HFF-Myc (cell line): ENCODE data around the gene TET3.

Source experiments
- DNase-seq: peaks from one replicate; pipeline ENCODE4 v3.0.0-alpha.2; 2011; ENCODE audit warnings: low read depth; ENCODE audit errors: extremely low read depth
- H3K4me3 ChIP-seq: replicated peaks from 2 replicates; pipeline ENCODE4 v1.5.1; 2011; ENCODE audit warnings: low read depth, mild to moderate bottlenecking, control low read depth, low read length
- TF ChIP-seq, protein P1 (sequence below): IDR thresholded peaks from 2 replicates; pipeline ENCODE4 v1.5.1; 2012; ENCODE audit warnings: mild to moderate bottlenecking, low read depth, low read length, control low read depth; ENCODE audit errors: missing control alignments

TET3 gene

DNA sequence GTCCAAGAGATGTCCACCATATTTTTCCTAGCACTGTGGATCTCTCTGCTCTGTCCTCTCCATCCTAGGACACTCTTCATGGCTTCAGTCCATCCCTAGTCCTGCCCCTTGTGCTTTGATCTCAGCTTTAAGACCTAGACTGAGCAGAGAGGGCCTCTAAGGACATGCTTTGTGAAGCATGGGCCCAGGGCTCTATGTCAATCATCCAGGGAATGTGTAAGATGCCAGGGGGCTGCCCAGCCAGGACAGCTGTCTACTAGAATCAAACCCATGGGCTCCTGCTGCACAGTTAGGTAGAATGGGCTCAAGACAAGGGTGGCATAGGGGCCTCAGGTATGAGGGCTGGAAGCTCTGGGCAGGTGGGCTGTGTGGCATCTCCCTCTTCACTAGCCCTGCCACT lies 24.9 kb downstream of the TET3 start:
- H3K4me3 ChIP-seq = no peak overlapping the region
- TF ChIP-seq, protein P1, sequence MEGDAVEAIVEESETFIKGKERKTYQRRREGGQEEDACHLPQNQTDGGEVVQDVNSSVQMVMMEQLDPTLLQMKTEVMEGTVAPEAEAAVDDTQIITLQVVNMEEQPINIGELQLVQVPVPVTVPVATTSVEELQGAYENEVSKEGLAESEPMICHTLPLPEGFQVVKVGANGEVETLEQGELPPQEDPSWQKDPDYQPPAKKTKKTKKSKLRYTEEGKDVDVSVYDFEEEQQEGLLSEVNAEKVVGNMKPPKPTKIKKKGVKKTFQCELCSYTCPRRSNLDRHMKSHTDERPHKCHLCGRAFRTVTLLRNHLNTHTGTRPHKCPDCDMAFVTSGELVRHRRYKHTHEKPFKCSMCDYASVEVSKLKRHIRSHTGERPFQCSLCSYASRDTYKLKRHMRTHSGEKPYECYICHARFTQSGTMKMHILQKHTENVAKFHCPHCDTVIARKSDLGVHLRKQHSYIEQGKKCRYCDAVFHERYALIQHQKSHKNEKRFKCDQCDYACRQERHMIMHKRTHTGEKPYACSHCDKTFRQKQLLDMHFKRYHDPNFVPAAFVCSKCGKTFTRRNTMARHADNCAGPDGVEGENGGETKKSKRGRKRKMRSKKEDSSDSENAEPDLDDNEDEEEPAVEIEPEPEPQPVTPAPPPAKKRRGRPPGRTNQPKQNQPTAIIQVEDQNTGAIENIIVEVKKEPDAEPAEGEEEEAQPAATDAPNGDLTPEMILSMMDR = no peak
- DNase-seq = no peak

DNA sequence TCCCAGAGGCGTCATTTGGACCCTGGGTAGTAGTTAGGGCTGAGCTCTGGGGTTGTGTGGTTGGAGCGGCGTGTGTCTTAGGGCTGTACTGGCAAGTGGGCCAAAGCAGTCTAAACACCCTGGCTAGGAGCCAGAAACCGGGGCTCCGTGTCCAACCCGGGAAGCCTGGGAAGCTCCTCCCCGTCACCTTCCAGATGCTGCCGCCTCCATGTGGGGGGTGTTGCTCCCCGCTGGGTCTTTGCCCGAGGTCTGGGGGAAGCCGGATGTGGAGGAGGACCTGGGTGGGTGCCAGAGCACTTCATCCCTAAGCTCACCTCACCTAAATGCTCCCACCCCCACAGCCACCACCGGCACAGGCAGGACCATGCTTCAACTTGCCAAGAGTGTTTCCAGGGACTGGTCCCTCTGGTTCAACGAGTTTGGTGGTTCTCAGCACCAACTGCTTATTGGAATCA lies 25.4 kb downstream of the TET3 start:
- TF ChIP-seq, protein P1 = no peak
- H3K4me3 ChIP-seq = no peak overlapping the region
- no peak for DNase-seq

DNA sequence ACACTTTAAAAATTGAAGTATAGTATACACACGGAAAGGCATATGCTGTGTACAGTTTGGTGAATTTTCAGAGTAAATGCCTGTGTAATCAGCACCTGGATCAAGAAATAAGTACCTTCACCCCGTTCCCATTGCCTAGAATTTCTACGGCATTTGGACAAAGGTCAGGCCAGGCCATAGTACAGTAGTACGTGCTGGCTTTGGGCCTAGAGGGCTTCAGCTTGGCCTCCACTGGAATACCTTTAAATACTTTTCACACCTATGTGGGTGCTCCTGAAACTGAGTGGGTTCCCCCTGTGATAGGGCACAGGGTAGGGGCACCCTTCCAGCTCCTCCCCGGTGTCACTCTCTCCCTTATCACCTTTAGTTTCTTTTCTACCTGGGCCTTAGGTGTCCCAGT lies 26.5 kb downstream of the TET3 start:
- no peak for DNase-seq
- TF ChIP-seq, protein P1 = no peak
- no peak overlapping the region for H3K4me3 ChIP-seq

DNA sequence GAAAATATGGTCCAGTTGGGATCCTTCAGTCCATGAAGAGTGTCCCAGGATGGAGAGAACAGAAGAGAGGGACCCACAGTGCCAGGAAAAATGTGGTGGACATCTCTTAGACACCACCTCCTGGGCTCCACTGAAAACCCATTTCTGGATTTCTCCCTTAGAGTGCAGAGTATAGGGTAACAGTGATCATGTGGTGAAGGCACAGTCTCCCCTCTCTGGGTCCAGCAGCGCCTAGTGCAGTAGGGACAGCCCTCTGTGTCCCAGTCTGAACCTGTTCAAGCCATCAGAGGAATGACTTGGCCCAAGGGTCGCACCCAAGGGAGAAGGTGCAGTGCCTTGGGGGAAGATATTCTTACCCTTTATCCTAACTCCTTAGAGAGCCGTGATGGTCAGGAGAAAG lies 30.1 kb downstream of the TET3 start:
- no peak for DNase-seq
- H3K4me3 ChIP-seq = no peak overlapping the region
- TF ChIP-seq, protein P1 = no peak

DNA sequence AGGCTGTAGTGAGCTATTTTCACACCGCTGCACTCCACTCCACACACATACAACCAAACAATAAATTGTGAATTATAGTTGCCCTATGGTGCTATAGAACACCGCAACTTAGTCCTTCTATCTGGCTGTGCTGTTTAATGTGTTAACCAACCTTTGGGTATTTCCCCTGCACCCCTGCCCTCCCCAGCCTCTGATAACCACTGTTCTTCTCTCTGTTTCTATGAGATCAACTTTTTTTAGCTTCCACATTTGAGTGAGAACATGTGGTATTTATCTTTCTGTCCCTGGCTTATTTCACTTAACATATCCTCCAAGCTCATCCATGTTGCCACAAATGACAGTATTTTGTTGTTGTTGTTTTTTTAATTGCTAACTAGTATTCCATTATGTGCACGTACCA lies 32.5 kb downstream of the TET3 start:
- DNase-seq = no peak
- H3K4me3 ChIP-seq = no peak overlapping the region
- TF ChIP-seq, protein P1 = no peak

DNA sequence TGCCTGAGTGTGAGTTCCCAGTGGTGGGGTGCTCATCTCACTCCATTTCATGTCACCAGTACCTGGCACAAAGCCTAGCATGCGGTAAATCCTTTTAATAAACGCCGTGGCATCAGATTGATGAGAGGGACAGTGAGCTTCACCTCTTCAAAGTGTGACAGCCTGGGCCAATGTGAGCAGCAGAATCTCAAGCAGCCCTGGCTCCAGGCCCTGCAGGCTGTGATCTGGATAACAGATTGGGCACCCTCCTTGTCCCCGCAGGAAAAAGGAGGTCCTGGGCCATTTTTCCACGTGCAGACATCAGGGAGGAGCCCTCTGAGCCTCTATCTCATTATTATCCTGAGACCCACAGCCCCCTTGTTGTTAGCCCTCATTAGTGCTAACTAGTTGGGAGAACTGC lies 34.8 kb downstream of the TET3 start:
- TF ChIP-seq, protein P1 = no peak
- no peak for DNase-seq
- H3K4me3 ChIP-seq = no peak overlapping the region

DNA sequence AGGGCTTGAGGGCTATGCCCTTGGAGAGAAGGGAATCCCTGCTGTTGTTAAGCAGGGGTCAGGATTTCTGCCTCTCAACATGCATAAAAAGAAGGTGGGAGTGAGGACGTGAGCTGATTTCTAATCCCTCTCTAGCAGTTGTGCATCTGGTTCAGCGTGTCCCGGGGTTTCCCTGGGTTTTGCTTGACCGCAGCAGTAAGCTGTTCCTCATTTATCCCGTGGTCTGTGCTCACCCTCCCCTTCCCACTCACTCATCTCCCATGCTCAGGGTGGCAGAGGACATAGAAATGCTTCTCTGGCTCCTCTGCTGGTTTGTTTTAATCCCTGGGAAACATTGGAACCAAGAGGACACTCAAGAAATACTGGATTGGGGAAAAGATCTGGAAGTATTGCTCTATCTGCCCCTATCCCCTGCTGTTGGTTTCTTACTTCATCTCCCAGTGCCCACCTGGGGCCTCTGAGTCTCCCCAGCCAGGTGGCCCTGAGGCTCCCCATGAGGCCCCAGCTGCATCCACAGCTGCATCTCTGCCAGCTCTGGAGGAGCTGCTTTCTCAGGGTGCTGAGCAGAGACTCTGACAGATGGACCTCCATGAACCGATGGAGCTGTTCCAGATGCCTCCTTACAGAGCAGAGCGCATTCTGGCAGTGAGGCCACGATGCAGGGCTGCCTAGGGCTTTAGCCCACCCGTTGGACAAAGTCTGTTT lies 36.1 kb downstream of the TET3 start:
- DNase-seq = no peak
- TF ChIP-seq, protein P1 = no peak
- no peak overlapping the region for H3K4me3 ChIP-seq
